ENCODE measurements around the gene PAPOLG.

Gene PAPOLG

GRCh38 chr2:60756097-60757087 lies at the start of gene PAPOLG:
Gene PAPOLG, plus strand, starts transcription at chr2:60756268. Its CDS starts 211 bp downstream, at chr2:60756479.
- peak; percentile 88 to 98 (median 96) for DNase-seq
- intact Hi-C loops (cut with DNase I): no loop called here

- intact Hi-C loops (cut with DNase I): loop anchor here (5.0 kb wide), 1 partner anchor 289 kb away; no protein-coding TSS in a partner anchor
- DNase-seq: peak in 3 of 42 donors; percentile 9 to 40 (median 35)
Measured at GRCh38 chr2:60707750-60708371, 48.2 kb upstream of the PAPOLG start.

- intact Hi-C loops (cut with DNase I): loop anchor here (5.0 kb wide), 1 partner anchor 289 kb away; no protein-coding TSS in a partner anchor
- DNase-seq: peak in 1 of 42 donors; percentile 28
Measured at GRCh38 chr2:60708630-60709320, 47.3 kb upstream of the PAPOLG start.

GRCh38 chr2:60710707-60711106 lies 45.4 kb upstream of the PAPOLG start:
- intact Hi-C loops (cut with DNase I): no loop called here
- DNase-seq: peak in 26 of 42 donors; percentile 3 to 58 (median 28)

GRCh38 chr2:60715561-60715960 lies 40.5 kb upstream of the PAPOLG start:
- DNase-seq: no peak
- intact Hi-C loops (cut with DNase I): no loop called here

GRCh38 chr2:60717691-60718090 lies 38.4 kb upstream of the PAPOLG start:
- intact Hi-C loops (cut with DNase I): no loop called here
- DNase-seq: peak in 18 of 42 donors; percentile 8 to 59 (median 20)

- no peak for DNase-seq
- intact Hi-C loops (cut with DNase I): no loop called here
Measured at GRCh38 chr2:60719331-60719730, 36.7 kb upstream of the PAPOLG start.

GRCh38 chr2:60725466-60725865 lies 30.6 kb upstream of the PAPOLG start:
- no peak for DNase-seq
- intact Hi-C loops (cut with DNase I): no loop called here

GRCh38 chr2:60728855-60729254 lies 27.2 kb upstream of the PAPOLG start:
- no peak for DNase-seq
- intact Hi-C loops (cut with DNase I): no loop called here

GRCh38 chr2:60735496-60736250 lies 20.4 kb upstream of the PAPOLG start:
- intact Hi-C loops (cut with DNase I): no loop called here
- peak in 12 of 42 donors; percentile 2 to 48 (median 18) for DNase-seq

GRCh38 chr2:60738679-60739078 lies 17.4 kb upstream of the PAPOLG start:
- intact Hi-C loops (cut with DNase I): no loop called here
- no peak for DNase-seq

GRCh38 chr2:60739156-60739555 lies 16.9 kb upstream of the PAPOLG start:
- intact Hi-C loops (cut with DNase I): no loop called here
- DNase-seq: no peak

- intact Hi-C loops (cut with DNase I): no loop called here
- DNase-seq: no peak
Measured at GRCh38 chr2:60741576-60741975, 14.5 kb upstream of the PAPOLG start.

GRCh38 chr2:60742419-60742818 lies 13.6 kb upstream of the PAPOLG start:
- DNase-seq: no peak
- intact Hi-C loops (cut with DNase I): no loop called here

- intact Hi-C loops (cut with DNase I): no loop called here
- no peak for DNase-seq
Measured at GRCh38 chr2:60745330-60745729, 10.7 kb upstream of the PAPOLG start.

GRCh38 chr2:60745761-60746160 lies 10.3 kb upstream of the PAPOLG start:
- intact Hi-C loops (cut with DNase I): no loop called here
- DNase-seq: peak in 13 of 42 donors; percentile 7 to 52 (median 25)

GRCh38 chr2:60746318-60746717 lies 9.8 kb upstream of the PAPOLG start:
- DNase-seq: peak in 1 of 42 donors; percentile 24
- intact Hi-C loops (cut with DNase I): no loop called here

- peak in 1 of 42 donors; percentile 22 for DNase-seq
- intact Hi-C loops (cut with DNase I): no loop called here
Measured at GRCh38 chr2:60759654-60760053, 3.6 kb downstream of the PAPOLG start.
